Measurements from ENCODE around the gene GTF3C2. TPM values are rescaled to one million over a fixed set of nuclear protein-coding genes. Genes with fewer than 3 reads are reported as not detected.

Gene GTF3C2
- total and polyA plus RNA-seq, 9 of the 15 experiments (the other 6 are each of a cell fraction or from before 2014, with no cell fraction given), result 35.5 to 96.8 (median 53.0) TPM

- no peak for TF ChIP-seq ARID4B (CRISPR knock-in tag; IDR thresholded peaks at IDR 0.05)
- TF ChIP-seq FOXP4 (CRISPR knock-in tag; IDR thresholded peaks at IDR 0.05; ENCODE audit: borderline replicate concordance), result no peak
- TF ChIP-seq ZKSCAN3 (CRISPR knock-in tag; IDR thresholded peaks at IDR 0.05), result no peak
- no peak for TF ChIP-seq POLR3G (IDR thresholded peaks at IDR 0.05; ENCODE audit: extremely low read depth, insufficient read length, insufficient replicate concordance)
- TF ChIP-seq CREB3L1 (IDR thresholded peaks at IDR 0.05; ENCODE audit: borderline replicate concordance, low read depth), result no peak
- TF ChIP-seq SUPT5H (IDR thresholded peaks at IDR 0.05), result no peak; the same call in 1 of the 2 replicates
- no peak for TF ChIP-seq SMARCC2 (IDR thresholded peaks at IDR 0.05; ENCODE audit: low read depth)
- TF ChIP-seq ZNF347 (CRISPR knock-in tag; IDR thresholded peaks at IDR 0.05; ENCODE audit: low read depth), result no peak
- no peak for TF ChIP-seq ZNF408 (CRISPR knock-in tag; IDR thresholded peaks at IDR 0.05; ENCODE audit: low read depth)
- no peak for TF ChIP-seq ZSCAN29 (IDR thresholded peaks at IDR 0.05)
- TF ChIP-seq ZNF12 (CRISPR knock-in tag; IDR thresholded peaks at IDR 0.05), result no peak
- TF ChIP-seq NFIX (CRISPR knock-in tag; IDR thresholded peaks at IDR 0.05; ENCODE audit: low read depth), result no peak
- TF ChIP-seq NFE2 (IDR thresholded peaks at IDR 0.05; ENCODE audit: low read depth), result no peak
- no peak for TF ChIP-seq ZBTB9 (CRISPR knock-in tag; IDR thresholded peaks at IDR 0.05)
- TF ChIP-seq MBD1 (CRISPR knock-in tag; IDR thresholded peaks at IDR 0.05), result no peak
- 0 out of 2 replicates have a peak, but pooled peaks have one; percentile 37 for TF ChIP-seq ATF7 (IDR thresholded peaks at IDR 0.05)
- TF ChIP-seq ETS2 (tag; IDR thresholded peaks at IDR 0.05; ENCODE audit: borderline replicate concordance, poor library complexity, severe bottlenecking), result no peak
These were observed 14.5 kb upstream of the GTF3C2 start (continued) for GRCh38 chr2:27370816-27371620.
